Thoracic aorta (tissue), 2 donors: ENCODE measurements around the gene ABCC3. TPM values are rescaled to one million over a fixed set of nuclear protein-coding genes. Genes with fewer than 3 reads are reported as not detected.

Experiments
- ATAC-seq: fragments of 150-250 bp; one replicate; pipeline ENCODE4 v1.8.0; 2017; ENCODE audit warnings: low read depth; ENCODE audit not compliant: insufficient number of reproducible peaks, low FRiP score
- DNase-seq: peaks from one replicate; pipeline ENCODE4 v3.0.0-alpha.2; 2020; ENCODE audit warnings: low spot score
- H3K27ac ChIP-seq, 2 donors: fragments of 200-600 bp; sonication (generic); 1 replicate in 1 of 2; 2 replicates in 1 of 2; pipeline ENCODE4 v1.5.1; 2016; ENCODE audit warnings: mild to moderate bottlenecking in 2 of 2, moderate library complexity in 2 of 2
- H3K27me3 ChIP-seq: fragments of 200-600 bp; sonication (generic); replicated peaks from 2 replicates; pipeline ENCODE4 v1.6.0; 2016; ENCODE audit warnings: mild to moderate bottlenecking; ENCODE audit not compliant: insufficient read depth
- H3K36me3 ChIP-seq: fragments of 200-600 bp; sonication (generic); one replicate; pipeline ENCODE4 v1.5.1; 2016
- H3K4me1 ChIP-seq, 2 donors: fragments of 200-600 bp; sonication (generic); 1 replicate in 1 of 2; 2 replicates in 1 of 2; pipeline versions ENCODE4 v1.5.1 to v1.6.0; 2016; ENCODE audit warnings: low read depth in 2 of 2, mild to moderate bottlenecking in 1 of 2; ENCODE audit not compliant: control insufficient read depth in 1 of 2
- H3K4me3 ChIP-seq: fragments of 200-600 bp; sonication (generic); 2 replicates; pipeline ENCODE4 v1.5.1; 2016; ENCODE audit warnings: mild to moderate bottlenecking
- H3K9me3 ChIP-seq: fragments of 200-600 bp; sonication (generic); 2 replicates; pipeline ENCODE4 v1.5.1; 2016
- total RNA-seq, 2 donors: library from RNA; depleted of rRNA; stranded (reverse); fragments of >200 nt; gene quantifications; one replicate each; pipeline versions ENCODE4 v1.1.0 to v1.2.3, GENCODE V29; 2016
- TF ChIP-seq, protein P1 (sequence below): fragments of 200-600 bp; sonication (generic); IDR thresholded peaks from one replicate; pipeline ENCODE4 v1.5.1; 2019; ENCODE audit warnings: antibody characterized with exemption

Gene ABCC3
- total RNA-seq, 2 donors from 2014 or later: 72.7 to 143 TPM

DNA sequence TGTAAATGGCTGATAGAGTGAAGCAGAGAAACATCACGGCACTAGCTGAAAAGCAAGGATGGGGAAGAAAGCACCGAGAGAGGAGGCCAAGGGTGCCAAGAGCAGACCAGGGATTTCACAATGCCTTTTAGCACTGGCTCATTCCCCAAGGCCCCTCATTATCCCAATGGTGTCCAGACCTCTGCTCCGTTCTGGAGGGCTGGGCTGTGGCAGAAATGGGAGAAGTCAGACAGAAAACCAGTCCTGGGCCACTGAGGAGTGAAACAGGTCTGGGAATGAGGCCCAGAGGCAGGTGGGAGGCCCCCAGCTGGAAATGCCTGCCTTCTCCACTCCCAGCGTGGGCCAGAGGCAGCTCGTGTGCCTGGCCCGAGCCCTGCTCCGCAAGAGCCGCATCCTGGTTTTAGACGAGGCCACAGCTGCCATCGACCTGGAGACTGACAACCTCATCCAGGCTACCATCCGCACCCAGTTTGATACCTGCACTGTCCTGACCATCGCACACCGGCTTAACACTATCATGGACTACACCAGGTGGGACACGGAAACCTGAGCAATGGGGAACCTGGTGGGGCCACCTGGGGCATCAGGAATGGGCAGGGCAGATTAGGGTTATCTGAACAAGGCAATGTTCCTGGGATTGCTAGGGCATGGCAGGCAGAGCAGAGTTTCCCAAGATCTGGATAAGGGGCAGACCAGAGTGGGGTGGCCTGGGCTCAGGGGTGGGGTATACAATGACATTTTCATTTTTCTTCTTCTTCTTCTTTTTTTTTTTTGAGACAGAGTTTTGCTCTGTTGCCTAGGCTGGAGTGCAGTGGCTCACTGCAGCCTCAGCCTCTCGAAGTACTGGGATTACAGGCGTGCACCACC lies 52.8 kb downstream of the ABCC3 start:
- DNase-seq (no peak), ATAC-seq (no peak)
- Histone ChIP-seq H3K27me3 (no peaks in the 10 kb centered on the region), H3K9me3 (no peaks in the 10 kb centered on the region), H3K4me3 (no peak overlapping the region), H3K4me1 (peaks cover 31 to 67% of the 10 kb centered on the region in 2 donors), H3K27ac (peak overlapping the region; percentile 91 to 95), H3K36me3 (no peaks in the 10 kb centered on the region)
- TF ChIP-seq, protein P1, sequence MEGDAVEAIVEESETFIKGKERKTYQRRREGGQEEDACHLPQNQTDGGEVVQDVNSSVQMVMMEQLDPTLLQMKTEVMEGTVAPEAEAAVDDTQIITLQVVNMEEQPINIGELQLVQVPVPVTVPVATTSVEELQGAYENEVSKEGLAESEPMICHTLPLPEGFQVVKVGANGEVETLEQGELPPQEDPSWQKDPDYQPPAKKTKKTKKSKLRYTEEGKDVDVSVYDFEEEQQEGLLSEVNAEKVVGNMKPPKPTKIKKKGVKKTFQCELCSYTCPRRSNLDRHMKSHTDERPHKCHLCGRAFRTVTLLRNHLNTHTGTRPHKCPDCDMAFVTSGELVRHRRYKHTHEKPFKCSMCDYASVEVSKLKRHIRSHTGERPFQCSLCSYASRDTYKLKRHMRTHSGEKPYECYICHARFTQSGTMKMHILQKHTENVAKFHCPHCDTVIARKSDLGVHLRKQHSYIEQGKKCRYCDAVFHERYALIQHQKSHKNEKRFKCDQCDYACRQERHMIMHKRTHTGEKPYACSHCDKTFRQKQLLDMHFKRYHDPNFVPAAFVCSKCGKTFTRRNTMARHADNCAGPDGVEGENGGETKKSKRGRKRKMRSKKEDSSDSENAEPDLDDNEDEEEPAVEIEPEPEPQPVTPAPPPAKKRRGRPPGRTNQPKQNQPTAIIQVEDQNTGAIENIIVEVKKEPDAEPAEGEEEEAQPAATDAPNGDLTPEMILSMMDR: no peak

DNA sequence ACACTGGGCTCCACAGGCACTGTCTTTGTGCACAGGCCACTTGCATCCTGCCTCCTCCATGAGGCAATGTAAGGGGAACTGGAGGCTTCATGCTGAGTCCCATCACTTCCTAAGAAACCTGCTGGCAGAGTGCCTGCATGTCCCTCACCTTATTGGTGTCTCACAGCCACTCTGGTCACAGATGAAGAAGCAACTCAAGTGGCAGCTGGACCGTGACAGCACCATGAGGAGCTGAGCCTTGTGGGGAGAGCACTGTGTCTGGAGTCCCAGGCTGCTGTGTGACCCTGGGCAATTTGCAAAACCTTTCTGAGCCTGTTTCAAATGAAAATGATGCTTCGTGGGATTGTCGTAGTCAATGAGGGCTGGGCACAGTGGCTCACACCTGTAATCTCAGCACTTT lies 53.6 kb downstream of the ABCC3 start:
- DNase-seq: no peak
- TF ChIP-seq, protein P1: no peak
- Histone ChIP-seq H3K36me3 (no peaks in the 10 kb centered on the region), H3K27ac (peak overlapping the region; percentile 91 to 95), H3K27me3 (no peaks in the 10 kb centered on the region), H3K9me3 (no peaks in the 10 kb centered on the region), H3K4me3 (no peak overlapping the region), H3K4me1 (peaks cover 39 to 75% of the 10 kb centered on the region in 2 donors)
- ATAC-seq: no peak

DNA sequence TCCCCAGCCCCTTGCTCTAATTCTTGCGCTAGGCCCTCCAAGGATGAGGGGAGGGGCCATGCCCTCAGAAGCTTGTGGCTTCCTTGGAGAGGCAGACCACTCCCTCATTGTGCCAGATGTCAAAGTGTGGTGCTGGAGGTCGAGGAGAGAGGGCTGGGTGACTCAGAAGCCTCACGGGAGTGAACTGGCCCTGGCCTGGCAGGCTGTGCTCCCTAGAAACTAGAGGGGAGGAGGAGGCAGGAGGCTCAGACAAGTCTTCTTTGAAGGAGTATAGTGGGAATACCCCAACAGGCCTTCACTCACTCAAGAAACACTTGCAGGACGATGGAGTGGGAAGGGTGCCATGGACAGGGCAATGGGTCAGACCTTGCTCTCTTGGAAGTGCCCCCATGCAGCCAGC lies 54.6 kb downstream of the ABCC3 start:
- Histone ChIP-seq H3K27ac (peak overlapping the region in 1 of 2 donors; percentile 95), H3K9me3 (no peaks in the 10 kb centered on the region), H3K36me3 (no peaks in the 10 kb centered on the region), H3K4me1 (peaks cover 43 to 85% of the 10 kb centered on the region in 2 donors), H3K4me3 (no peak overlapping the region), H3K27me3 (no peaks in the 10 kb centered on the region)
- DNase-seq (no peak), ATAC-seq (no peak)
- TF ChIP-seq, protein P1: no peak

DNA sequence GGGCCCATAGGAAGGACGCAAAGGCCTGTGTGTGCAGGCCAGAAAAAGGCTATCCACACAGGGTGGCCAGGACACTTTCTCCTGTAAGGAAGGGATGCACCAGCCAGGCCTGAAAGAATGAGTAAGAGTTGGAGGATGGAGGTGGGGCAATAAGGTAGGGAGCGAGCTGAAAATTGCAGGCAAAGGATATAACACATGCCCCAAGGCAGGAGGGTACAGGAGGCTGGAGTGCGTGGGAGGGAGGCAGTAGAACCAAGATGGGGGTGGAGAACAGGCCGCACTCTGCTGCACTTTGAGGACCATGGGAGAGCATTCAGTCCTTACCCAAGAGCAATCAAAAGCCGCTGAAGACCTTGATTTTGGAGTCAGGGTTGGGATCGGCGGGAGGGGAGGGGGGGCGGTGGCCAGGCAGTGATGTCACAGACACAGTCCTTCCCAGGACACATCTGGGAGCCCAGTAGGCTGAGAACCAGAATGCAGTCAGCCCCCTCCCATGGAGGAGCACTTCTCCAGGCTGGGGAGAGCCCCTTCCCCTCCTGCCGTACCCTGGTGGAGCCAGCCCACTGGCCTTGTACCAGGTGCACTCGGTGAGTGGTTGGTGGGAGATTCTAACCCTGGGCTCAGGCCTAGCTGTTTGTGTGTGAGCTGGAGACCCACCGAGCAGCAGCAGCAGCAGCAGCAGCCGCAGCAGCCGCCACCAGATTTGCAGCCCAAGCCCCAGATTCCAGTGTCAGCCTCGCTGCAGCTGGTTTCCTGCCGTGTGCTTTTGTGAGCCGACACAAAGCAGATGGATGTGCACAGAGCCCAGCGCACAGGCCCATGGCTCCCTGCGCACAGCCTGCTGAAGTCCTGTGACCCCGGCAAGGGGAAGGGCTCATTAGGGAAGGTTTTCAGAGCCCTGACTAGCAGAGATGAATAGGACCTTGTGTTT lies 55.5 kb downstream of the ABCC3 start:
- Histone ChIP-seq H3K9me3 (no peaks in the 10 kb centered on the region), H3K4me3 (no peak overlapping the region), H3K4me1 (peaks cover 50 to 91% of the 10 kb centered on the region in 2 donors), H3K36me3 (no peaks in the 10 kb centered on the region), H3K27ac (peak overlapping the region in 1 of 2 donors; percentile 12), H3K27me3 (no peaks in the 10 kb centered on the region)
- ATAC-seq: no peak
- no peak for DNase-seq
- TF ChIP-seq, protein P1: no peak
